Neural cell (in vitro differentiated cells): ENCODE results near the gene KRTAP4-4. TPM values are rescaled to one million over a fixed set of nuclear protein-coding genes. Genes with fewer than 3 reads are reported as not detected.

Experiments used
- H2AFZ ChIP-seq: fragments of 200-600, 300-800 bp; sonication (generic), shearing (Covaris generic); 2 replicates; pipeline ENCODE4 v1.6.0; 2014; ENCODE audit warnings: low read depth, mild to moderate bottlenecking, antibody characterized with exemption, low read length, moderate library complexity
- H3F3A ChIP-seq: fragments of 200-600 bp; shearing (Covaris generic); 2 replicates; pipeline ENCODE4 v1.6.1; 2016; ENCODE audit warnings: mild to moderate bottlenecking, moderate library complexity, mixed read lengths, antibody characterized with exemption, low read length; ENCODE audit not compliant: insufficient read depth, poor library complexity, severe bottlenecking
- H3K27ac ChIP-seq: fragments of 200-600, 300-800 bp; sonication (generic), shearing (Covaris generic); 2 replicates; pipeline ENCODE4 v1.5.1; 2014; ENCODE audit warnings: mild to moderate bottlenecking, low read length, moderate library complexity
- H3K27me3 ChIP-seq: fragments of 300-800, 200-600 bp; sonication (generic), shearing (Covaris generic); 2 replicates; pipeline ENCODE4 v1.6.0; 2014; ENCODE audit warnings: mild to moderate bottlenecking, low read depth, low read length, moderate library complexity; ENCODE audit not compliant: insufficient read depth
- H3K36me3 ChIP-seq: fragments of 300-800, 200-600 bp; sonication (generic), shearing (Covaris generic); 2 replicates; pipeline ENCODE4 v1.5.1; 2014; ENCODE audit warnings: mild to moderate bottlenecking, antibody characterized with exemption, low read length, moderate library complexity; ENCODE audit not compliant: insufficient read depth
- H3K4me2 ChIP-seq: fragments of 300-800, 200-600 bp; sonication (generic), shearing (Covaris generic); 2 replicates; pipeline ENCODE4 v1.6.0; 2014; ENCODE audit warnings: mild to moderate bottlenecking, low read length
- H3K4me3 ChIP-seq: fragments of 300-800, 200-600 bp; sonication (generic), shearing (Covaris generic); 2 replicates; pipeline ENCODE4 v1.5.1; 2014; ENCODE audit warnings: mild to moderate bottlenecking, low read length, moderate library complexity
- H3K79me2 ChIP-seq: fragments of 200-600 bp; shearing (Covaris generic); replicated peaks from 2 replicates; pipeline ENCODE4 v1.6.0; 2014; ENCODE audit warnings: mild to moderate bottlenecking, low read length, moderate library complexity; ENCODE audit not compliant: insufficient read depth
- H3K9ac ChIP-seq: fragments of 300-800, 200-600 bp; sonication (generic), shearing (Covaris generic); 2 replicates; pipeline ENCODE4 v1.6.1; 2016; ENCODE audit warnings: mild to moderate bottlenecking, low read length, mixed read lengths
- H3K9me2 ChIP-seq: fragments of 200-600 bp; shearing (Covaris generic); 2 replicates; pipeline ENCODE4 v1.6.1; 2016; ENCODE audit warnings: mild to moderate bottlenecking, low read length, mixed read lengths; ENCODE audit not compliant: insufficient read depth
- H3K9me3 ChIP-seq: fragments of 200-600, 300-800 bp; sonication (generic), shearing (Covaris generic); 2 replicates; pipeline ENCODE4 v1.6.1; 2016; ENCODE audit warnings: mild to moderate bottlenecking, mixed run types, low read length, moderate library complexity, mixed read lengths
- H4K20me1 ChIP-seq: fragments of 200-600 bp; shearing (Covaris generic); 2 replicates; pipeline ENCODE4 v1.6.1; 2016; ENCODE audit warnings: mild to moderate bottlenecking, mixed run types; ENCODE audit not compliant: insufficient read depth
- CTCF ChIP-seq: fragments of 450-650 bp; IDR thresholded peaks from 2 replicates; pipeline ENCODE4 v1.5.1; 2014; ENCODE audit warnings: antibody characterized with exemption, mild to moderate bottlenecking, moderate library complexity; ENCODE audit not compliant: poor library complexity, severe bottlenecking
- EP300 ChIP-seq: fragments of 450-650 bp; conservative IDR thresholded peaks from 2 replicates; pipeline ENCODE4 v1.6.1; 2014; ENCODE audit warnings: antibody characterized with exemption, mild to moderate bottlenecking, moderate library complexity; ENCODE audit not compliant: poor library complexity, severe bottlenecking
- EZH2 ChIP-seq: fragments of 200-600, 300-800 bp; shearing (Covaris generic), sonication (generic); IDR thresholded peaks from 2 replicates; pipeline ENCODE4 v1.6.1; 2014; ENCODE audit warnings: antibody characterized with exemption, low read length, borderline replicate concordance, mild to moderate bottlenecking; ENCODE audit not compliant: insufficient read depth, poor library complexity, severe bottlenecking
- MXI1 ChIP-seq: fragments of 450-650 bp; conservative IDR thresholded peaks from 2 replicates; pipeline ENCODE4 v1.6.1; 2014; ENCODE audit warnings: antibody characterized with exemption, mild to moderate bottlenecking; ENCODE audit not compliant: poor library complexity, severe bottlenecking
- POLR2AphosphoS5 ChIP-seq: IDR thresholded peaks from 2 replicates; pipeline ENCODE4 v1.6.1; 2012
- RAD21 ChIP-seq: fragments of 450-650 bp; conservative IDR thresholded peaks from 2 replicates; pipeline ENCODE4 v1.6.1; 2014; ENCODE audit warnings: antibody characterized with exemption, mild to moderate bottlenecking, moderate library complexity
- SMC3 ChIP-seq: fragments of 450-650 bp; conservative IDR thresholded peaks from 2 replicates; pipeline ENCODE4 v1.6.1; 2014; ENCODE audit warnings: antibody characterized with exemption, mild to moderate bottlenecking, moderate library complexity; ENCODE audit not compliant: poor library complexity
- TAF1 ChIP-seq: IDR thresholded peaks from 2 replicates; pipeline ENCODE4 v1.6.1; 2012; ENCODE audit warnings: low read depth
- polyA plus RNA-seq: library from polyadenylated mRNA; depleted of rRNA; stranded (reverse); fragments of >200 nt; gene quantifications from 2 replicates; pipeline ENCODE4 v1.2.3, GENCODE V29; 2014
- small RNA-seq, 3 experiments: library from RNA; depleted of rRNA; stranded (forward); fragments of <200 nt; gene quantifications; one replicate each; pipeline ENCODE3, GENCODE V24; 2012
- TF ChIP-seq, protein P1 (sequence below): IDR thresholded peaks from 2 replicates; pipeline ENCODE4 v1.6.1; 2012; ENCODE audit warnings: borderline replicate concordance

Gene KRTAP4-4
- polyA plus RNA-seq, 1 donor from 2014 or later: not detected

DNA sequence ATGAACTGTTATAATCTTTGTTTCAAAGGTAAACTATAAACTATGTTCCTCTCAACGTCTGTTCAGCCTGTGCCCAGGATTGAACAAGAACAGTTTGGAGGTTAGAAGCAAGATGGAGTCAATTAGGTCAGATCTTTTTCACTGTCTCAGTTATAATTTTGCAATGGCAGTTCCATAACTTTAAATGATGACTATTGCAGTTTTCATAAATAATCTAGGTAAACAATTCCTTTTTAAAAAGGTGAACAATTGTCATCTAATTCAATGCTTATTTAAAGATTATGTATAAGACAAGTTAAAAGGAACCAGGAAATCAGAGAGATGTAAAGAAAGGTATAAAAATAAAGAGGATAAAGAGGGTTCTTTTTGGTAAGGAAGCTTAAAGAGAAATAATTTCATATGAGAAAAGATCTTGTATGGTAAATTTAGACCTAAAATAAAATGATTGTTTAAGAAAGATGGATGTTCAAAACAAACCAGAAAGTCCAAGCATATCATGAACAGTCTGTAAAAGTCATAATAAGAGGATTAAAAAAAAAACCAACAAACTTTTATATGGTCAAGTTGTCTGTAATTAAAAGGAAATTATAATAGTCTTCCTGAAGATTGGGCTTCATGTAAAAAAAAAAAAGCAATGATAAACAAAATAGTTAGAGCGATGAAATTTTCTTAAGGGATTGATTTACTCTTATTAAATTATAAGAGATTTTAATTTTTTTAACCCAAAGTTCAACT lies 49.2 kb downstream of the KRTAP4-4 start:
- H3K4me2 ChIP-seq: no peak overlapping the region
- H2AFZ ChIP-seq: no peak overlapping the region
- H3K9ac ChIP-seq: no peak overlapping the region
- no peaks in the 10 kb centered on the region for H3K9me3 ChIP-seq
- H4K20me1 ChIP-seq: no peaks in the 10 kb centered on the region
- H3K36me3 ChIP-seq: no peaks in the 10 kb centered on the region
- H3K27me3 ChIP-seq: no peaks in the 10 kb centered on the region
- TF ChIP-seq POLR2AphosphoS5: no peak
- no peak for TF ChIP-seq SMC3
- no peak for TF ChIP-seq EZH2
- TF ChIP-seq CTCF: no peak
- no peak for TF ChIP-seq EP300
- TF ChIP-seq, protein P1, sequence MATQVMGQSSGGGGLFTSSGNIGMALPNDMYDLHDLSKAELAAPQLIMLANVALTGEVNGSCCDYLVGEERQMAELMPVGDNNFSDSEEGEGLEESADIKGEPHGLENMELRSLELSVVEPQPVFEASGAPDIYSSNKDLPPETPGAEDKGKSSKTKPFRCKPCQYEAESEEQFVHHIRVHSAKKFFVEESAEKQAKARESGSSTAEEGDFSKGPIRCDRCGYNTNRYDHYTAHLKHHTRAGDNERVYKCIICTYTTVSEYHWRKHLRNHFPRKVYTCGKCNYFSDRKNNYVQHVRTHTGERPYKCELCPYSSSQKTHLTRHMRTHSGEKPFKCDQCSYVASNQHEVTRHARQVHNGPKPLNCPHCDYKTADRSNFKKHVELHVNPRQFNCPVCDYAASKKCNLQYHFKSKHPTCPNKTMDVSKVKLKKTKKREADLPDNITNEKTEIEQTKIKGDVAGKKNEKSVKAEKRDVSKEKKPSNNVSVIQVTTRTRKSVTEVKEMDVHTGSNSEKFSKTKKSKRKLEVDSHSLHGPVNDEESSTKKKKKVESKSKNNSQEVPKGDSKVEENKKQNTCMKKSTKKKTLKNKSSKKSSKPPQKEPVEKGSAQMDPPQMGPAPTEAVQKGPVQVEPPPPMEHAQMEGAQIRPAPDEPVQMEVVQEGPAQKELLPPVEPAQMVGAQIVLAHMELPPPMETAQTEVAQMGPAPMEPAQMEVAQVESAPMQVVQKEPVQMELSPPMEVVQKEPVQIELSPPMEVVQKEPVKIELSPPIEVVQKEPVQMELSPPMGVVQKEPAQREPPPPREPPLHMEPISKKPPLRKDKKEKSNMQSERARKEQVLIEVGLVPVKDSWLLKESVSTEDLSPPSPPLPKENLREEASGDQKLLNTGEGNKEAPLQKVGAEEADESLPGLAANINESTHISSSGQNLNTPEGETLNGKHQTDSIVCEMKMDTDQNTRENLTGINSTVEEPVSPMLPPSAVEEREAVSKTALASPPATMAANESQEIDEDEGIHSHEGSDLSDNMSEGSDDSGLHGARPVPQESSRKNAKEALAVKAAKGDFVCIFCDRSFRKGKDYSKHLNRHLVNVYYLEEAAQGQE: no peak
- no peak for TF ChIP-seq MXI1
- TF ChIP-seq TAF1: no peak
- TF ChIP-seq RAD21: no peak
- H3K4me3 ChIP-seq: no peak overlapping the region
- H3F3A ChIP-seq: no peaks in the 10 kb centered on the region
- H3K27ac ChIP-seq: no peak overlapping the region
- no peaks in the 10 kb centered on the region for H3K9me2 ChIP-seq
- no peaks in the 10 kb centered on the region for H3K79me2 ChIP-seq

Small RNAs within 50 kb of the gene (small RNA-seq; reads per million reads assigned to genes)
- 0 reads per million in 3 experiments for gene KRTAP4-17P

Other genes with a start within 250 kb of the KRTAP4-4 start
- gene KRT23, start 223.1 kb downstream of the KRTAP4-4 start, polyA plus RNA-seq: 0.37 and 0.86 TPM in 2 replicates
- not detected in 2 replicates for gene KRT39, start 193.8 kb downstream of the KRTAP4-4 start, polyA plus RNA-seq
- not detected in 2 replicates for gene KRT40, start 176.4 kb downstream of the KRTAP4-4 start, polyA plus RNA-seq
- not detected in 2 replicates for gene KRTAP3-3, start 166.6 kb downstream of the KRTAP4-4 start, polyA plus RNA-seq
- not detected in 2 replicates for gene KRTAP3-2, start 160.8 kb downstream of the KRTAP4-4 start, polyA plus RNA-seq
- not detected in 2 replicates for gene KRTAP3-1, start 151.6 kb downstream of the KRTAP4-4 start, polyA plus RNA-seq
- not detected in 2 replicates for gene KRTAP1-5, start 133.5 kb downstream of the KRTAP4-4 start, polyA plus RNA-seq
- not detected in 2 replicates for gene KRTAP1-4, start 130.6 kb downstream of the KRTAP4-4 start, polyA plus RNA-seq
- not detected in 2 replicates for gene KRTAP1-3, start 125.9 kb downstream of the KRTAP4-4 start, polyA plus RNA-seq
- gene KRTAP1-1, start 119.3 kb downstream of the KRTAP4-4 start, polyA plus RNA-seq: not detected in 2 replicates
- not detected in 2 replicates for gene KRTAP2-1, start 113.4 kb downstream of the KRTAP4-4 start, polyA plus RNA-seq
- not detected in 2 replicates for gene KRTAP2-2, start 105.5 kb downstream of the KRTAP4-4 start, polyA plus RNA-seq
- gene KRTAP2-3, start 100.6 kb downstream of the KRTAP4-4 start, polyA plus RNA-seq: not detected in 2 replicates
- not detected in 2 replicates for gene KRTAP2-4, start 94.9 kb downstream of the KRTAP4-4 start, polyA plus RNA-seq
- gene KRTAP4-7, start 76.6 kb downstream of the KRTAP4-4 start, polyA plus RNA-seq: not detected in 2 replicates
- gene KRTAP4-8, start 62.6 kb downstream of the KRTAP4-4 start, polyA plus RNA-seq: not detected in 2 replicates
- gene KRTAP4-16, start 58.5 kb downstream of the KRTAP4-4 start, polyA plus RNA-seq: not detected in 2 replicates
- not detected in 2 replicates for gene KRTAP4-9, start 55.4 kb downstream of the KRTAP4-4 start, polyA plus RNA-seq
- not detected in 2 replicates for gene KRTAP4-11, start 42.4 kb downstream of the KRTAP4-4 start, polyA plus RNA-seq
- not detected in 2 replicates for gene KRTAP4-12, start 36.6 kb downstream of the KRTAP4-4 start, polyA plus RNA-seq
- not detected in 2 replicates for gene KRTAP4-6, start 20.2 kb downstream of the KRTAP4-4 start, polyA plus RNA-seq
- not detected in 2 replicates for gene KRTAP4-5, start 10.9 kb downstream of the KRTAP4-4 start, polyA plus RNA-seq
- gene KRTAP4-3, start 7.5 kb upstream of the KRTAP4-4 start, polyA plus RNA-seq: not detected in 2 replicates
- gene KRTAP4-2, start 17.5 kb upstream of the KRTAP4-4 start, polyA plus RNA-seq: not detected in 2 replicates
- not detected in 2 replicates for gene KRTAP4-1, start 24.2 kb upstream of the KRTAP4-4 start, polyA plus RNA-seq
- not detected in 2 replicates for gene KRTAP9-1, start 29.1 kb upstream of the KRTAP4-4 start, polyA plus RNA-seq
- gene KRTAP9-2, start 65.9 kb upstream of the KRTAP4-4 start, polyA plus RNA-seq: not detected in 2 replicates
- not detected in 2 replicates for gene KRTAP9-3, start 71.7 kb upstream of the KRTAP4-4 start, polyA plus RNA-seq
- not detected in 2 replicates for gene KRTAP9-8, start 77.3 kb upstream of the KRTAP4-4 start, polyA plus RNA-seq
- not detected in 2 replicates for gene KRTAP9-4, start 88.9 kb upstream of the KRTAP4-4 start, polyA plus RNA-seq
- not detected in 2 replicates for gene KRTAP9-9, start 94.6 kb upstream of the KRTAP4-4 start, polyA plus RNA-seq
- not detected in 2 replicates for gene KRTAP9-6, start 104.6 kb upstream of the KRTAP4-4 start, polyA plus RNA-seq
- gene KRTAP9-7, start 115.0 kb upstream of the KRTAP4-4 start, polyA plus RNA-seq: not detected in 2 replicates
- not detected in 2 replicates for gene KRTAP29-1, start 142.1 kb upstream of the KRTAP4-4 start, polyA plus RNA-seq
- gene KRTAP16-1, start 148.6 kb upstream of the KRTAP4-4 start, polyA plus RNA-seq: not detected in 2 replicates
- gene KRTAP17-1, start 155.0 kb upstream of the KRTAP4-4 start, polyA plus RNA-seq: not detected in 2 replicates
- not detected in 2 replicates for gene KRT33A, start 190.1 kb upstream of the KRTAP4-4 start, polyA plus RNA-seq
- gene KRT33B, start 209.1 kb upstream of the KRTAP4-4 start, polyA plus RNA-seq: not detected in 2 replicates
- gene KRT34, start 221.6 kb upstream of the KRTAP4-4 start, polyA plus RNA-seq: not detected in 2 replicates
- not detected in 2 replicates for gene KRT31, start 236.9 kb upstream of the KRTAP4-4 start, polyA plus RNA-seq